ENCODE results near the gene FUT3. TPM values are rescaled to one million over a fixed set of nuclear protein-coding genes. Genes with fewer than 3 reads are reported as not detected.
A peak's percentile ranks its signal among the peaks of the same experiment; 100 is the strongest.

Gene FUT3
- total RNA-seq, 1 experiment from 2014 or later = not detected

DNA sequence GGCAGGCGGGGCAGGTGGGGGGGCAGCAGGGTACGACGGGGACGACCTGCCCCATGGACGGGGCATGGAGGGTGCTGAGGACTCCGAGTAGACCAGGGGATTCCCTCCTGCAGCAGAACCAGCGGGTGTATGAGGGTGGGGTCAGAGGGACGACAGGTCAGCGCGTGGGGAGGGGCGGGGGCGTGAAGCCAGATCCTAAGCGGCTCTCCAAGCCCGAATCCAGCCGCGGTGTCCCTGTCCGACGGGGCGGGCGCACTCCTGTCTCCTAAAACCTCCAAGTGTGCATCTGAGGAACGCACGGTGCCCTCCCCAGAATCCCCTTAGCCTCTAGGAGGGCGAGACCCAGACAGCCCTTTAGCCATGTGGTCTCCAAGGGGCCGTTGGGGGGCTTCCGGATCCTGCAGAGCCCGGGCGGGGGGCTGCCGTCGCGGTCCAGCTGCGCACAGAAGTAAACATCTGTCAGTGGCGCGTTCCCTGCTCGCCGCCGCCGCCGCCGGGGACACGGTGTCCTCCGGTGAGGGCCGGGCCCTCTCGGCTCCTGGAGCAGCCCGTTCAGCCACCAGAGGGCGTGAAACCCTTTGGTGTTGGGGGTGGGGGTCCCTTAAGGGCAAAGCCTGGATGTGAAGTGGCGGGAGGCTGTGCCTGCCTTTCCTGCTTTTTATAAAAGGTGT, 45.7 kb downstream of the FUT3 start:
- H3K4me1 ChIP-seq (ENCODE audit: insufficient read depth, low read length) = no peaks in the 10 kb centered on the region
- no peak overlapping the region for H4K8ac ChIP-seq (replicated peaks; ENCODE audit: insufficient read length, low read depth, low read length)
- peaks cover 46% of the 10 kb centered on the region for H3K27me3 Mint-ChIP-seq (ENCODE audit: low read depth)
- peak overlapping the region; percentile 65 to 84 for H3K4me3 Mint-ChIP-seq
- H3K4me1 Mint-ChIP-seq = peaks cover 16 to 30% of the 10 kb centered on the region in 2 experiments
- no peak overlapping the region for H3K4ac ChIP-seq (ENCODE audit: low read depth, low read length)
- no peak overlapping the region for H3K18ac ChIP-seq (ENCODE audit: insufficient read length, low read depth, low read length)
- H4K20me1 ChIP-seq (ENCODE audit: control insufficient read depth, insufficient read depth, insufficient read length) = no peaks in the 10 kb centered on the region
- TF ChIP-seq, protein P1, sequence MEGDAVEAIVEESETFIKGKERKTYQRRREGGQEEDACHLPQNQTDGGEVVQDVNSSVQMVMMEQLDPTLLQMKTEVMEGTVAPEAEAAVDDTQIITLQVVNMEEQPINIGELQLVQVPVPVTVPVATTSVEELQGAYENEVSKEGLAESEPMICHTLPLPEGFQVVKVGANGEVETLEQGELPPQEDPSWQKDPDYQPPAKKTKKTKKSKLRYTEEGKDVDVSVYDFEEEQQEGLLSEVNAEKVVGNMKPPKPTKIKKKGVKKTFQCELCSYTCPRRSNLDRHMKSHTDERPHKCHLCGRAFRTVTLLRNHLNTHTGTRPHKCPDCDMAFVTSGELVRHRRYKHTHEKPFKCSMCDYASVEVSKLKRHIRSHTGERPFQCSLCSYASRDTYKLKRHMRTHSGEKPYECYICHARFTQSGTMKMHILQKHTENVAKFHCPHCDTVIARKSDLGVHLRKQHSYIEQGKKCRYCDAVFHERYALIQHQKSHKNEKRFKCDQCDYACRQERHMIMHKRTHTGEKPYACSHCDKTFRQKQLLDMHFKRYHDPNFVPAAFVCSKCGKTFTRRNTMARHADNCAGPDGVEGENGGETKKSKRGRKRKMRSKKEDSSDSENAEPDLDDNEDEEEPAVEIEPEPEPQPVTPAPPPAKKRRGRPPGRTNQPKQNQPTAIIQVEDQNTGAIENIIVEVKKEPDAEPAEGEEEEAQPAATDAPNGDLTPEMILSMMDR (conservative IDR thresholded peaks at IDR 0.05) = peak; percentile 91
- peaks cover 0 to 4% of the 10 kb centered on the region in 2 experiments; a peak in 3 of 5 replicates for H3K9me3 Mint-ChIP-seq
- no peak overlapping the region for H2BK120ac ChIP-seq (ENCODE audit: low read depth, low read length, poor library complexity, severe bottlenecking)
- no peak overlapping the region for H3K56ac ChIP-seq (ENCODE audit: insufficient read length, low read depth, low read length)
- no peak overlapping the region for H3T11ph ChIP-seq (ENCODE audit: low read length)
- H2BK20ac ChIP-seq (ENCODE audit: low read depth, low read length, poor library complexity, severe bottlenecking) = no peak overlapping the region
- no peaks in the 10 kb centered on the region for H3K9me3 ChIP-seq (ENCODE audit: control insufficient read depth, low read depth, low read length)
- H3K4me2 ChIP-seq (ENCODE audit: insufficient read depth, insufficient read length, low read length) = peak overlapping the region; percentile 30
- no peaks in the 10 kb centered on the region for H3K79me1 ChIP-seq (ENCODE audit: insufficient read depth, low read depth, low read length, poor library complexity, severe bottlenecking)
- H2AFZ ChIP-seq (ENCODE audit: low read length) = no peak overlapping the region
- no peaks in the 10 kb centered on the region for H3K79me2 ChIP-seq (ENCODE audit: insufficient read depth, low read length)
- no CpG with 5 or more reads among the region's 46 CpGs for WGBS (ENCODE audit: extremely low coverage, insufficient read length, low lambda C conversion rate)
- H3K9ac ChIP-seq (ENCODE audit: extremely low read depth, insufficient read length, low read length) = no peak overlapping the region
- DNase-seq = peak; percentile 90
- no peak overlapping the region for H2BK5ac ChIP-seq (ENCODE audit: insufficient read length, low read length)
- no peak overlapping the region for H4K91ac ChIP-seq (ENCODE audit: insufficient read length, low read depth, low read length)
- no peaks in the 10 kb centered on the region; the same call in 1 of the 2 replicates for H3K27me3 ChIP-seq (ENCODE audit: insufficient read depth, low read length)
- H2BK12ac ChIP-seq (ENCODE audit: insufficient read length, low read depth, low read length) = no peak overlapping the region
- H3K36me3 Mint-ChIP-seq (ENCODE audit: insufficient read depth in 1 of 3, low read depth in 3 of 3) = peaks cover 0 to 4% (median 0%) of the 10 kb centered on the region in 3 experiments; a peak in 2 of 7 replicates
- H2BK15ac ChIP-seq (ENCODE audit: low read depth, low read length) = no peak overlapping the region
- H3K14ac ChIP-seq (ENCODE audit: insufficient read depth, low read length) = no peak overlapping the region
- H3K27ac Mint-ChIP-seq = no peak overlapping the region; a peak in 1 of 7 replicates
- no peak overlapping the region for H3K23ac ChIP-seq (ENCODE audit: insufficient read length, low read depth, low read length)
- H3K23me2 ChIP-seq (ENCODE audit: insufficient read length, low read depth, low read length, poor library complexity, severe bottlenecking) = peaks cover 6% of the 10 kb centered on the region
- no peak overlapping the region for H4K5ac ChIP-seq (ENCODE audit: insufficient read length, low read depth, low read length)
- no peak overlapping the region for H2AK5ac ChIP-seq (ENCODE audit: insufficient read length, low read length)
- H3K27ac ChIP-seq (ENCODE audit: insufficient read length, low read depth, low read length) = no peak overlapping the region

Data from H9 (cell line).